Caco-2 (cell line): ENCODE results near the gene AADACL3. TPM values are rescaled to one million over a fixed set of nuclear protein-coding genes. Genes with fewer than 3 reads are reported as not detected.

Source experiments
- BruUV-seq: library from RNA; stranded (reverse); fragments of 400-500 nt; replicated peaks from 2 replicates; lab custom pipeline; 2021; lab: Mats Ljungman, UMichigan
- CTCF ChIA-PET: fragments of 300-600 bp; sonication (Branson Sonifier 250); formaldehyde crosslinking; loops from one replicate; lab custom pipeline; 2022; ENCODE audit warnings: antibody characterized with exemption; lab: Charles Lee
- POLR2A ChIA-PET: fragments of 300-600 bp; sonication (Branson Sonifier 250); formaldehyde crosslinking; loops from one replicate; lab custom pipeline; 2022; ENCODE audit warnings: antibody characterized with exemption; lab: Charles Lee
- DNase-seq, 2 experiments: peaks; one replicate each; pipeline versions ENCODE4 v3.0.0 to v3.0.0-alpha.2; 2020 to 2022
- H3K27me3 ChIP-seq: replicated peaks from 2 replicates; pipeline ENCODE4 v1.6.0; 2011; ENCODE audit warnings: low read length; ENCODE audit not compliant: control insufficient read depth, insufficient read depth
- H3K36me3 ChIP-seq: 2 replicates; pipeline ENCODE4 v1.5.1; 2011; ENCODE audit warnings: low read length; ENCODE audit not compliant: control insufficient read depth, insufficient read depth
- H3K4me1 ChIP-seq: fragments of 250-450 bp; sonication (Bioruptor Pico); 2 replicates; pipeline ENCODE4 v1.5.1; 2020; ENCODE audit warnings: mild to moderate bottlenecking
- H3K4me3 ChIP-seq: 2 replicates; pipeline ENCODE4 v1.5.1; 2011; ENCODE audit warnings: low read depth, mild to moderate bottlenecking, control low read depth, low read length
- H3K9me3 ChIP-seq: fragments of 250-450 bp; sonication (Bioruptor Pico); 2 replicates; pipeline ENCODE4 v1.5.1; 2020; ENCODE audit warnings: mild to moderate bottlenecking, moderate library complexity
- H3K27ac Mint-ChIP-seq: one replicate; pipeline ENCODE4 v1.8.0; 2022; ENCODE audit warnings: mixed read lengths; ENCODE audit not compliant: unreplicated experiment
- H3K27me3 Mint-ChIP-seq: one replicate; pipeline ENCODE4 v1.8.0; 2022; ENCODE audit warnings: mixed read lengths; ENCODE audit not compliant: insufficient read depth, unreplicated experiment
- H3K36me3 Mint-ChIP-seq: one replicate; pipeline ENCODE4 v1.8.0; 2022; ENCODE audit warnings: mild to moderate bottlenecking, mixed read lengths; ENCODE audit not compliant: insufficient read depth, unreplicated experiment
- H3K4me1 Mint-ChIP-seq: one replicate; pipeline ENCODE4 v1.8.0; 2022; ENCODE audit warnings: low read depth, mixed read lengths; ENCODE audit not compliant: unreplicated experiment
- H3K4me3 Mint-ChIP-seq: one replicate; pipeline ENCODE4 v1.8.0; 2022; ENCODE audit warnings: mild to moderate bottlenecking, moderate library complexity, mixed read lengths; ENCODE audit not compliant: unreplicated experiment
- H3K9me3 Mint-ChIP-seq: one replicate; pipeline ENCODE4 v1.8.0; 2022; ENCODE audit warnings: mixed read lengths; ENCODE audit not compliant: unreplicated experiment
- intact Hi-C: fragments of 100-400 bp; cut with micrococcal nuclease; formaldehyde crosslinking; loops from one replicate; pipeline ENCODE4 v1.10.0; 2022; ENCODE audit not compliant: unreplicated experiment
- total RNA-seq: library from RNA; stranded (reverse); gene quantifications from 2 replicates; pipeline ENCODE4 v1.2.3, GENCODE V29; 2022
- TF ChIP-seq, protein P1 (sequence below), 2 experiments: fragments of 200-600 bp in 1 of 2; IDR thresholded peaks; 1 replicate in 1 of 2; 2 replicates in 1 of 2; pipeline versions ENCODE4 v1.5.1 to v1.8.0; 2011 to 2022; ENCODE audit warnings: antibody characterized with exemption in 1 of 2, control low read depth in 1 of 2, inconsistent platforms in 1 of 2, low read depth in 1 of 2, low read length in 1 of 2, mild to moderate bottlenecking in 1 of 2, moderate library complexity in 1 of 2; ENCODE audit not compliant: insufficient read depth in 1 of 2, severe bottlenecking in 1 of 2, unreplicated experiment in 1 of 2

The AADACL3 gene
- total RNA-seq, 1 experiment from 2014 or later, result not detected

DNA sequence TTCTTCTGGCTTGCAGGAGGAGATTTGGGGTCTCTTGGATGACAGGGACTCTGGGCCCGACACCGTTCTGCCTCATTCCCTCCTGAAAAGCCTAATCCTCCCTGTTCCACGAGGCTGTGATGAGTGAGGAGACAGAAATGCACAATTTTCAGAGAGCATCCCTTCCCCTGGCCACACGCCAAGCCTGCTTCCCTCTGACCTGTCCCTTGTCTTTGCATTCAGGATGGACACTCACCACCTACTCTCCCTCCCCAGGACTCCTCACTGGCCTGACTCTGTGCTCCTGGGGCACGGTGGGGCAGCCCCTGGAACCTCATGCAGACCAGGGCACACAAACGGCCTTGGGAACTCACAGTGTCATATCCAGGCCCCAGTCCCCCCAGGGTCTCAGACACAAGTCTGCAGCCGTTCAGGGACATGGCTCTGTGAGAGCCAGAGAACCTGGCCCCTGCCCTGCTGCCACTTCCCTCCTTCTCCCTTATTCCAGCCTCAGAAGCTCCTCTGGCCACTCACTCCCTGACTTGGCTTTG lies 54.1 kb downstream of the AADACL3 start:
- Histone ChIP-seq H3K4me3 (no peak overlapping the region), H3K27me3 (no peaks in the 10 kb centered on the region; the same call in 1 of the 2 replicates), H3K36me3 (no peaks in the 10 kb centered on the region), H3K9me3 (no peaks in the 10 kb centered on the region), H3K4me1 (no peaks in the 10 kb centered on the region)
- H3K4me1 Mint-ChIP-seq, result no peaks in the 10 kb centered on the region
- no peak overlapping the region for H3K4me3 Mint-ChIP-seq
- H3K36me3 Mint-ChIP-seq, result no peaks in the 10 kb centered on the region
- CTCF ChIA-PET, result no interaction called here
- no TSS peak for BruUV-seq
- DNase-seq, result no peak
- no peaks in the 10 kb centered on the region for H3K9me3 Mint-ChIP-seq
- TF ChIP-seq, protein P1, sequence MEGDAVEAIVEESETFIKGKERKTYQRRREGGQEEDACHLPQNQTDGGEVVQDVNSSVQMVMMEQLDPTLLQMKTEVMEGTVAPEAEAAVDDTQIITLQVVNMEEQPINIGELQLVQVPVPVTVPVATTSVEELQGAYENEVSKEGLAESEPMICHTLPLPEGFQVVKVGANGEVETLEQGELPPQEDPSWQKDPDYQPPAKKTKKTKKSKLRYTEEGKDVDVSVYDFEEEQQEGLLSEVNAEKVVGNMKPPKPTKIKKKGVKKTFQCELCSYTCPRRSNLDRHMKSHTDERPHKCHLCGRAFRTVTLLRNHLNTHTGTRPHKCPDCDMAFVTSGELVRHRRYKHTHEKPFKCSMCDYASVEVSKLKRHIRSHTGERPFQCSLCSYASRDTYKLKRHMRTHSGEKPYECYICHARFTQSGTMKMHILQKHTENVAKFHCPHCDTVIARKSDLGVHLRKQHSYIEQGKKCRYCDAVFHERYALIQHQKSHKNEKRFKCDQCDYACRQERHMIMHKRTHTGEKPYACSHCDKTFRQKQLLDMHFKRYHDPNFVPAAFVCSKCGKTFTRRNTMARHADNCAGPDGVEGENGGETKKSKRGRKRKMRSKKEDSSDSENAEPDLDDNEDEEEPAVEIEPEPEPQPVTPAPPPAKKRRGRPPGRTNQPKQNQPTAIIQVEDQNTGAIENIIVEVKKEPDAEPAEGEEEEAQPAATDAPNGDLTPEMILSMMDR (IDR thresholded peaks at IDR 0.05; ENCODE audit: insufficient read depth in 1 of 2, low read depth in 1 of 2, low read length in 1 of 2, severe bottlenecking in 1 of 2, unreplicated experiment in 1 of 2), result no peak
- intact Hi-C loops, result no loop called here
- POLR2A ChIA-PET, result no interaction called here
- no peak overlapping the region for H3K27ac Mint-ChIP-seq
- peaks cover 11% of the 10 kb centered on the region for H3K27me3 Mint-ChIP-seq

DNA sequence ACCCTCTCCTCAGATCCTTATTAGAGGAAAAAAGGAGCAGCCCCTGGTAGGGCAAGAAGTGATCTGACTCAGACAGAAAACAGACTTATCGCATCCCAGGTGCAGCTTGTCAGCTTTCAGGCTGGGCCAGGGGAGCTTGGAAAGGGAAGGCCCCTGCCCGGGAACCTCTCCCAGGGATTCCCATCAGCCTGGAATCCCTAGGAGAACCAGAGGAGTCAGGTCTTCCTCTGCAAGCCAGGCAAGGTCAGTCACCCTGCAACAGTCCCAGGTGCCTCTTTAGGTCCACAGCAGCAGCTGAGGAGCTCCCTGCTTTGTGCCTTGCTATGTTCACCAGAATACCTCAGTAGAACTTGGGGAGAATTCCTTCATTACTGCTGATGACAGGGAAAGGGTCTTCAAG lies 54.7 kb downstream of the AADACL3 start:
- peaks cover 11% of the 10 kb centered on the region for H3K27me3 Mint-ChIP-seq
- H3K9me3 Mint-ChIP-seq, result no peaks in the 10 kb centered on the region
- no peak for DNase-seq
- ChIA-PET POLR2A (no interaction called here), CTCF (no interaction called here)
- intact Hi-C loops, result no loop called here
- Histone ChIP-seq H3K36me3 (no peaks in the 10 kb centered on the region), H3K4me3 (no peak overlapping the region), H3K9me3 (no peaks in the 10 kb centered on the region), H3K4me1 (no peaks in the 10 kb centered on the region), H3K27me3 (no peaks in the 10 kb centered on the region; the same call in 1 of the 2 replicates)
- H3K36me3 Mint-ChIP-seq, result no peaks in the 10 kb centered on the region
- BruUV-seq, result no TSS peak
- H3K4me3 Mint-ChIP-seq, result no peak overlapping the region
- no peak overlapping the region for H3K27ac Mint-ChIP-seq
- H3K4me1 Mint-ChIP-seq, result no peaks in the 10 kb centered on the region
- TF ChIP-seq, protein P1 (IDR thresholded peaks at IDR 0.05; ENCODE audit: insufficient read depth in 1 of 2, low read depth in 1 of 2, low read length in 1 of 2, severe bottlenecking in 1 of 2, unreplicated experiment in 1 of 2), result no peak

DNA sequence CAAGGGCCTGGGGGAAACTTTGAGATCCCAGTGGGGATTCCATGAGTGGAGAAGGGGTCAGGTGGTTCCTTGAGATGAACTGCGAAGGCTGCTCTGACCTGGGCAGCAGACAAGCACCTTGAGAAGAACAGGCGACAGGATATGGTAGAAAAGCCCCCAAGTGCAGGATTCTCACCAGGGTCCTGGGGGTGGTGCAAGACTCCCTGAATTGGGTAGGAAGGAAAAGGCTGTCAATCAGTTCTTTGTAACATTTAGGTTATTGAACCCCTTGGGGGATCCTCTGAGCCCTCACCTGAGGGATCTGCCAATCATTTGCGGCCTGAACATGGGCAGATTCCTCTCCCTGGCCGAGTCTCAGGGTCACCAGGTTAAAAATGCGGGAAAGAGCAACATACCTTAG lies 55.3 kb downstream of the AADACL3 start:
- H3K9me3 ChIP-seq, result no peaks in the 10 kb centered on the region
- Mint-ChIP-seq H3K27me3 (peaks cover 11% of the 10 kb centered on the region), H3K4me3 (no peak overlapping the region), H3K4me1 (no peaks in the 10 kb centered on the region), H3K27ac (no peak overlapping the region), H3K9me3 (no peaks in the 10 kb centered on the region), H3K36me3 (no peaks in the 10 kb centered on the region)
- BruUV-seq, result no TSS peak
- H3K27me3 ChIP-seq, result no peaks in the 10 kb centered on the region; the same call in 1 of the 2 replicates
- TF ChIP-seq, protein P1 (IDR thresholded peaks at IDR 0.05; ENCODE audit: insufficient read depth in 1 of 2, low read depth in 1 of 2, low read length in 1 of 2, severe bottlenecking in 1 of 2, unreplicated experiment in 1 of 2), result no peak
- H3K36me3 ChIP-seq, result no peaks in the 10 kb centered on the region
- intact Hi-C loops, result no loop called here
- DNase-seq, result no peak
- ChIA-PET POLR2A (no interaction called here), CTCF (no interaction called here)
- H3K4me1 ChIP-seq, result no peaks in the 10 kb centered on the region
- H3K4me3 ChIP-seq, result no peak overlapping the region
